HG02610 (cell line): ENCODE measurements around the gene TKFC.

Experiments
- ATAC-seq: cut with Tn5 transposase; IDR thresholded peaks from one replicate; pipeline ENCODE4 v1.9.1; 2021; ENCODE audit warnings: mild to moderate bottlenecking, moderate library complexity; ENCODE audit not compliant: unreplicated experiment

Gene TKFC

DNA sequence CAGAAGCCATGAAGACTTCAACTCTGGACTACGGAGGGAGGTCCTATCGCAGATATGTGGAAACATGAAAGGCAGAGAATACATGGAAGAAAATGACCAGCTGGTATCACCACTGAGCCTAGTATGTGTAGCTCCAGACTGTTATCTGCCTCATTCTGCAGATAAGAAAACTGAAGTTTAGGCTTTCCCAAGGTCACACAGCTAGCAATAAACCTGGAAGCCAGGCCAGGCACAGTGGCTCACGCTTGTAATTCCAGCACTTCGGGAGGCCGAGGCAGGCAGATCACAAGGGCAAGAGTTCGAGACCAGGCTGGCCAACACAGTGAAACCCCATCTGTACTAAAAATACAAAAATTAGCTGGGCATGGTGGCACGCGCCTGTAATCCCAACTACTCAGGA lies 22.3 kb upstream of the TKFC start:
- no peak for ATAC-seq

GRCh38 chr11:61315260-61315659 lies 17.8 kb upstream of the TKFC start:
- ATAC-seq, result no peak

DNA sequence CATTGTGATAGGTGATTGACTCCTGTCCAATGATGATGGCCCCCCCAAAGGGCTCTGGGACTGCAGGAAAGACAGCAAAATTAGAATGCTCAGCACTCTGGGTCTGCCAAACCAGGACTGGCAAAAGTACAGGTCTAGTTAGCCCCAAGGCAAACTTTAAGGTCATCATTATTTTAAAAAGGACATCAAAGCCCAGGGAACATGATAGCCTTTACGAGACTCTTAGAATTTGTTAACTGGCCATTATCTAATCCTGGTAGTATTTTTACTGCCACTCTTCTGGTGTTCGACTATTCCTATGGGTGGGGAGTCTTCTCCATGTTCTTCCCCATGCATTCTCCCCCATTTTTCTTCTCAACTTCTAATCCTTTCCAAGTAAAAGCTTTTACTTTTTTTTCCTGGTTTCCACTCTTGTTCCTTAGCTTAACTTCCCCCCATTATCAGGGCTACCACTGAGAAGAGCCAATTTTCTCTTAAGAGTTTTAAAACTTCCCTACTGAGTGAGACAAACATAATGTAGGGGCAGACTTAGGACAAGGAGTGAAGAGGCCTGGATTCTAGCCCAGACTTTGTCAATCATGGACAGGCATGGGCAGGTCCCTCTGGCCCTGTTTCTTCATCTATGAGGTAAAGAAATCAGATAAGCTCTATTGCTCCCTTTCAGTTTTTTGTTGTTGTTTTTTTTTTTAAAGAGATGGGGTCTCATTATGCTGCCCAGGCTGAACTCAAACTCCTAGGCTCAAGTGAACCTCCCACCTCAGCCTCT lies 7.2 kb upstream of the TKFC start:
- ATAC-seq, result no peak

GRCh38 chr11:61327669-61328071 lies 5.4 kb upstream of the TKFC start:
- ATAC-seq, result no peak

GRCh38 chr11:61328351-61328750 lies 4.7 kb upstream of the TKFC start:
- no peak for ATAC-seq

- no peak for ATAC-seq
Measured at GRCh38 chr11:61329871-61330270, 3.2 kb upstream of the TKFC start.

- ATAC-seq, result no peak
Measured at GRCh38 chr11:61331651-61332050, 1.4 kb upstream of the TKFC start.

GRCh38 chr11:61332281-61332796 lies 689 bp upstream of the TKFC start:
- ATAC-seq, result no peak

GRCh38 chr11:61333550-61334433 lies 764 bp downstream of the TKFC start:
- ATAC-seq, result no peak

DNA sequence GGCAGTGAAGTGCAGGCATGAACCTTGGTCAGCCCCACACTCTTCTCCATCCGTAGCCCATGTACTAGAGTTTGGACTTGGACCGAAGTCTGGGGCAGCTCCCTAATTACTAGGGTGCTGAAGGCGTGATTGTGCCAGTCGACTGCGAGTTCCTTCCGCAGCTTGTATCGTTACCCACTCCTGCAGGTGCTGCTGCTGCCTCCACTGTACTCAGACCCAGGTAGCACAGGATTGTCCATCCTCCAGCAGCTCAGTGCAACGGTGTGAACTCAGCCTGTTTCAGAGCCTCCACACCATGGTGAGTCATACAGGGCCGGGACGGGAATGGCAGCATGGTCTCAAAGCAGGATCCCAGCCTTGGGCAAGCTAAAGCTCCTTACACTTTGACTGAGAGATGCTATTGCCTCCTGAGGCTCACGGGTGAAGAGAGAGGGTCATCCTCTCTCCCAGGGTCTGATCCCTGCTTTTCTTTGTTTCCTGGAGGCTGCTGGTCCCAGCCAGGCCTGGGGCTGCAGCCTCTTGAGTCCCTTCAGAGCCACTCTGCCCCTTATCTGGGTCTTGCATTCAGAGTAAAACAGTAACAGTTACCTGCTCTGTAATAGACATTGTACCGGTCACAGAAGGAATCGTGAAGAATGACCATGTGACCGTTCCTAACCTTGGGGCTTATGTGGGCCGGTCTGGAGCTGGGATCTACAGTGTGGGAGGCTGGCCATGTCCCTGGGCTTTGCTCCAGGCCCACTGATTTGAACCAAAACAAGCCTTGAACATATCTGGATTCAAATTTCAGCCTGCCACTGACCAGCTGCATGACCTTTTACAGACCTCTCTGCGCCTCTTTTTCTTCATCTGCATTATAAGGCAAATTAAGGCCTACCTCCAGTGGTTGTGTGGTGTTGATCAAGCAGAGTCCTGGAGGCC lies 1.7 kb downstream of the TKFC start:
- no peak for ATAC-seq

DNA sequence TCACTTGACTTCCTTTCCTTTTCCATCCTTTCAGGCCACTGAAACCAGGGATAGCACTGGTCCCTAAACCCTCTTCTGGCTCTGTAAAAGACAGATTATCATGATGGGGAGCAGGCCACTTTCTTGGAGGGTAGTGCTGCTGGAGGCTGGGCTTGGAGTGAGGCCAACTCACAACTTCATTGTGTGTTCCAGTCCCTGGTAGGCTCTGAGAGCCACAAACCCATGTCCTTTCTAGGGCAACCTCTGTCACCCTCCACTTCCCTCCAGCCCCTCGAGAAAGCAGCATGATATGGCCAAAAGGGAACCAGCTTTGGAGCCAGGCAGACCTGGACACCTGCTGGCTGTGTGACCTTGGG lies 2.3 kb downstream of the TKFC start:
- no peak for ATAC-seq

- ATAC-seq, result peak; percentile 48
Measured at GRCh38 chr11:61336171-61336935, 3.3 kb downstream of the TKFC start.

DNA sequence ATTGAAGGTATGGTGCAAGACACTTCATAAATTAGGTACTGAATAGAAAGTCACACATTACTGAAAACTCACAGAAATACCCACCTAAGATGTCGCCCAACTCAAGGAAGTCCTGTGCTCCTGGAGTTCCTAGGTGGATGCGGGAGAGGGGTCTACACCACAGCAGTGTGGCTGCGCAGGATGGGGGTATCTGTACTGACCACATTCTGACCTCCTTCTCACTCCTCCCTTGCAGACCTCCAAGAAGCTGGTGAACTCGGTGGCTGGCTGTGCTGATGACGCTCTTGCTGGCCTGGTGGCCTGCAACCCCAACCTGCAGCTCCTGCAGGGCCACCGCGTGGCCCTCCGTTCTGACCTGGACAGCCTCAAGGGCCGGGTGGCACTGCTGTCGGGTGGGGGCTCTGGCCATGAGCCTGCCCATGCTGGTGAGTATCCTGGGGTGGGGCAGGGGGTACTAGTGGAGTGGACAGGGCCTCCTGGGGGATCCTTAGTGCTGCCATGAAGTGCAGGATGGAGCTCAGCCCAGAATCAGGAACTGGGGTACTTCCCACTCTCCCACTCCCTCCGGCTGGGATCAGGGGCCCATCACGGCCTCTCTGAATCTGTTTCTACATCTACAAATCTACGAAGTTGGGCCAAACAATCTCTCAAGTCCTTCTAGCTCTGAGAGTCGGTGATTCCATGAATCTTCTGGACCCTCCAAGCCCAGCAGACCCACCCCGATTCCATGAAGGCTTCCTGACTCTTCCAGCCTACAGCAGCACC lies 4.9 kb downstream of the TKFC start:
- ATAC-seq, result no peak

DNA sequence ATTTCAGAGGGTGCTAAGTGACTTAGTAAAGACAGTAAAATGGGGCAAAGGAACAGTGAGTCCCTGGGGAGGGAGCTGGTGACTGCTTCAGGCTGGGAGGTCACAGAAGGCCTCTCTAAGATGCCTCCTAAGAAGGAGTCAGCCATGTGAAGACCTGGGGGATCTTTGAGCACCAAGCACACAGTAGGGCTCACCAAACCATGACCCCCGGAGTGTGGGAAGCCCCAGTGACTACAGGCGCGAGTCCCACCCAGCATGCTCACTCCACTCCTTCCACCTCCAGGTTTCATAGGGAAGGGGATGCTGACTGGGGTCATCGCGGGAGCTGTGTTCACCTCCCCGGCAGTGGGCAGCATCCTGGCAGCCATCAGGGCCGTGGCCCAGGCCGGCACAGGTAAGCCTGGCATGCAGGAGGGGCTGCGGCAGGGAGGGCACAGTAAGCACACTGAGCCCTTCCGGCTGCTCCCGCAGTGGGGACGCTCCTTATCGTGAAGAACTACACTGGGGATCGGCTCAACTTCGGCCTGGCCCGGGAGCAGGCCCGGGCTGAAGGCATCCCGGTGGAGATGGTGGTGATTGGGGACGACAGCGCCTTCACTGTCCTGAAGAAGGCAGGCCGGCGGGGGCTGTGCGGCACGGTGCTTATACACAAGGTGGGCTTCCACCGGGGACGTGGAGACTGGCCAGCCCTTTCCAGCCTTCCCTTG lies 5.9 kb downstream of the TKFC start:
- ATAC-seq, result no peak

DNA sequence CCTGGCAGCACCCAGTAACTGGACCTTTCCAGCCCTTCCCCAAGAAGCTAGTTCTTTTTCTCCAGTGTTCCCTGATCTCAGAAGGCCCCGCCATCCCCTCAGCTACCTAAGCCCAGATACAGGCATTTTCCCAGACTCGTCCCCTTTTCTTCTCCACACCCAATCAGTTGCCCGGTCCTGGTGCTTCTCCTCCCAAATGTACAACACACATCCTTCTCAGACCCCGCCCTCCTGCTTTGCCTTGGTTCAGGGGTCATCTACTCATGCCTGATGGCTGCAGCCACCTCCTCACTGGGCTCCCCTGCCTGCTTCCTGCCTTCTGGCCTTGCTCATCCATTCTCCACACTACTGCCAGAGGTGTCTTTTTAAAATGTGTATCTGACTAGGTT lies 6.5 kb downstream of the TKFC start:
- ATAC-seq, result no peak

DNA sequence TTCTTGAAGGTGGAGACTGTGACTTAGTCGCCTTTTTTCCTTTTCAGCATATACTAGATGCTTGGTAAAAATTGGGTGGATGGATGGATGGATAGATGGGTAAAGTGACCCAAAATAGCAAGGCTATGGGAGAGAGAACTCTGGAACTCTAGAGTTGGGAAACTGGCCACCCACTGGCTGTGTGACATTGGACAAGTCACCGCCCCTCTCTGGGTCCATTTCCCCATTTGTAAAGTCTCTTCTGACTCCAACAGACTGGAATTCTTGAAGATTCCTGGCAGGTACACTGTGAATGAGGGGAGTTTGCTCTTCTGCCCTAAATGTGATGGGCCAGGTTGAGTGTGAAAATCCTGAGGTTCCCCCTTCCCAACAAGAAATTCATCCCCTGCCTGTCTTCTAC lies 8.0 kb downstream of the TKFC start:
- no peak for ATAC-seq

GRCh38 chr11:61341706-61342105 lies 8.7 kb downstream of the TKFC start:
- ATAC-seq, result no peak

DNA sequence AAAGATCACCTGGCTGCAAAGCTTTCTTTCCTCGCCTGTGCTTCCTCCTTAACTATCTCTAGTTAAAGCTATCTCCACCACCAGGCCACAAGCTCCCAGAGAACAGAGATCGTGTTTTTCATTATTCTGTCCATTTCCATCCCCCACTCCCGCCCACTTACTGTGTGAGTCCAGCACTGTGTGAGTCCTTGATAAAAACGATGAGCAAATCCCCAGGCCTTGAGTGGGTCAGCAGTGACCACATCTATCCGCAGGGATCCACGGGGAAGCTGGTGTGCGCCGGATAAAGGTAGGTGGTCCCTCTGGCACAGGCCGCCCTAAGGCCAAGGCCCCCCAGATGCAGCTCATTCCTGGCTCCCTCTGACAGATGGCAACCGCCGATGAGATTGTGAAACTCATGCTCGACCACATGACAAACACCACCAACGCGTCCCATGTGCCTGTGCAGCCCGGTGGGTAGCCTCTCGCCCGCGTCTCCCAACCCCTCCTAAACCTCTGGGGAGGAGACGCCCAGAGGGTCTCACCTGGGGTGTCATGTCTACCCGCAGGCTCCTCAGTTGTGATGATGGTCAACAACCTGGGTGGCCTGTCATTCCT lies 9.3 kb downstream of the TKFC start:
- ATAC-seq, result no peak
